Jurkat, Clone E6-1 (cell line): ENCODE results near the gene NHS.

Source experiments
- DNase-seq: peaks from one replicate; pipeline ENCODE4 v3.0.0-alpha.2; 2011; ENCODE audit warnings: low read depth, low spot score
- H3K4me3 ChIP-seq: 2 replicates; pipeline ENCODE4 v1.5.1; 2011; ENCODE audit warnings: mild to moderate bottlenecking, low read length, control low read depth, moderate library complexity

The NHS gene

GRCh38 chrX:17769701-17770269 lies 394.8 kb downstream of the NHS start:
- peak; percentile 20 for DNase-seq
- H3K4me3 ChIP-seq = no peak overlapping the region

DNA sequence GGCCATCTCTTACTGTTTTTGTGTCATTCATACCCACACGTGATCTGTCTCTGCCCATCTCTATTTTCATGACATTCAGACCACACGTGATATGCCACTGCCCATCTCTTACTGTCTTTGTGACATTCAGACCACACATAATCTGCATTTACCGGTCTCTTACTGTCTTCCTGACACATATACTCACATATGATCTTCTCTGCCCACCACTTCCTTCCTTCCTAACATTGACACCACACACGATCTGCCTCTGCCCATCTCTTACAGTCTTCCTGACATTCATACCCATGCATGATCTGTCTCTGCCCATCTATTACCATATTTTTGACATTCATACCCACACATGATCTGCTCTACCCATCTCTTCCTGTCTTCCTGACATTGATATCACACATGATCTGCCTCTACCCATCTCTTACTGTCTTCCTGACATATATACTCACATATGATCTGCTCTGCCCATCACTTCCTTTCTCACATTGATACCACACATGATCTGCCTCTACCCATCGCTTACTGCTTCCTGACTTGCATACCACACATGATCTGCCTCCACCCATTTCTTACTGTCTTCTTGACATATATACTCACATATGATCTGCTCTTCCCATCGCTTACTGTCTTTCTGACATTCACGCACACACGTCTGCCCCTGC lies 398.3 kb downstream of the NHS start:
- DNase-seq = no peak
- H3K4me3 ChIP-seq = no peak overlapping the region

- DNase-seq = no peak
- no peak overlapping the region for H3K4me3 ChIP-seq
These were observed 399.1 kb downstream of the NHS start for GRCh38 chrX:17774053-17774452.

DNA sequence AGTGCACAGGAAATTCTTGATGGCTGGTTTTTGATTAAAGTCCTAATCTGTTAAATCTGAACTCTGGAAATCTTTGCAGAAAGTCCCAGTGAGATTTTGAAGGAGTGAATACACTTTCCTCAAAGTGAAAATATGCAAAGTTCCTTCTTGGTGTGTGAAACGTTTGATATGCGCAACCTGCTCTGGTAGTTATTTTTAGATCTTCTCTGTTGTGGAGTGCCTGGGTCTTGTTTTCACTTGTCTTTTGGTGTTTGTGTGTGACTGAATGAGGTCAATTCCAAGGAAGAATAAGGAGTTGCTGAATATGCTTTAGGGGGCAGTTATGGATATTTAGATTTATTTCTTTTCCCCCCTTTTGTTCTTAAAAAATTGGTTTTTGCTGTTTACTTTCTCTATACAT lies 404.0 kb downstream of the NHS start:
- DNase-seq = no peak
- no peak overlapping the region for H3K4me3 ChIP-seq

DNA sequence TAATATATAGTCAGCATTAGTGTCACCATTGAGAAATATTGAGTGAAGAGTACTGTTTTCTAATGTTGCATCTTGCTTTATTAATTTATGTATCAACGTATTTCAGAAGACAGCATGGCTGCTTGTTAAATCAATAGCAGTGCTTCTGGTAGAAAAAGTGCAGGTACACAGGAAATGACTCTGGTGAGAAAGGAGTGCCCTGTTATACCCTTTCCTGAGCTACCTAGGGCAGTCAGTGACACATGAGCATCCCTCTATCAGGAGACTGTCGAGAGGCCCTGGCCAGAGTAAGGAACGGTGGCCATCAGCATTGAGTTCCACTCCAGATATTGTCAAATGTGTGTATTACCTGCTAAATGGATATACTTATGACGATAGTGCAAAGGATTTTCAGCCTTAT lies 404.4 kb downstream of the NHS start:
- no peak overlapping the region for H3K4me3 ChIP-seq

More for the DNA sequence above, 404.4 kb downstream of the NHS start:
- no peak for DNase-seq
